Liver (tissue), 9 donors: ENCODE measurements around the gene FAM124A. TPM values are rescaled to one million over a fixed set of nuclear protein-coding genes. Genes with fewer than 3 reads are reported as not detected.

Experiments
- DNase-seq: peaks from one replicate; pipeline ENCODE4 v3.0.0-alpha.2; 2017; ENCODE audit warnings: low spot score
- H3K27ac ChIP-seq, 2 donors: one replicate each; pipeline ENCODE4 v1.7.0; 2013; ENCODE audit warnings: inconsistent platforms in 2 of 2, low read length in 2 of 2, control low read depth in 1 of 2, low read depth in 1 of 2, mild to moderate bottlenecking in 1 of 2
- H3K27me3 ChIP-seq, 4 donors: one replicate each; pipeline versions ENCODE4 v1.6.1 to v1.7.0; 2013; ENCODE audit warnings: low read length in 3 of 4, inconsistent platforms in 1 of 4, mild to moderate bottlenecking in 1 of 4, moderate library complexity in 1 of 4; ENCODE audit not compliant: control insufficient read depth in 4 of 4, insufficient read depth in 4 of 4
- H3K36me3 ChIP-seq, 4 donors: one replicate each; pipeline versions ENCODE4 v1.6.1 to v1.7.0; 2013; ENCODE audit warnings: low read length in 3 of 4, mild to moderate bottlenecking in 3 of 4, low read depth in 1 of 4, moderate library complexity in 1 of 4; ENCODE audit not compliant: control insufficient read depth in 4 of 4, insufficient read depth in 3 of 4
- H3K4me1 ChIP-seq, 4 donors: one replicate each; pipeline versions ENCODE4 v1.6.1 to v1.7.0; 2013; ENCODE audit warnings: low read length in 3 of 4, mild to moderate bottlenecking in 3 of 4, moderate library complexity in 1 of 4; ENCODE audit not compliant: control insufficient read depth in 4 of 4, insufficient read depth in 4 of 4
- H3K4me3 ChIP-seq, 3 donors: one replicate each; pipeline versions ENCODE4 v1.6.1 to v1.7.0; 2013; ENCODE audit warnings: low read length in 3 of 3, control low read depth in 1 of 3, low read depth in 1 of 3, mild to moderate bottlenecking in 1 of 3
- H3K9ac ChIP-seq, 2 donors: one replicate each; pipeline ENCODE4 v1.7.0; 2013; ENCODE audit warnings: low read length in 2 of 2, mild to moderate bottlenecking in 2 of 2, moderate library complexity in 2 of 2, control low read depth in 1 of 2, low read depth in 1 of 2
- H3K9me3 ChIP-seq, 4 donors: one replicate each; pipeline versions ENCODE4 v1.6.1 to v1.7.0; 2013; ENCODE audit warnings: low read length in 3 of 4; ENCODE audit not compliant: control insufficient read depth in 4 of 4
- ATF3 ChIP-seq: IDR thresholded peaks from 2 replicates; pipeline ENCODE4 v1.6.1; 2016; ENCODE audit warnings: antibody characterized with exemption
- CTCF ChIP-seq: fragments of 150-350 bp; IDR thresholded peaks from 2 replicates; pipeline ENCODE4 v1.5.1; 2017; ENCODE audit warnings: improper control_type of control experiment, low read depth, low read length; ENCODE audit not compliant: missing input control
- EGR1 ChIP-seq, 2 donors: IDR thresholded peaks; 2 replicates each; pipeline ENCODE4 v1.6.1; 2016 to 2018; ENCODE audit warnings: antibody characterized with exemption in 2 of 2, low read depth in 2 of 2
- FOXA1 ChIP-seq: IDR thresholded peaks from 2 replicates; pipeline ENCODE4 v1.6.1; 2016; ENCODE audit warnings: antibody characterized with exemption
- FOXA2 ChIP-seq: IDR thresholded peaks from 2 replicates; pipeline ENCODE4 v1.6.1; 2016; ENCODE audit warnings: antibody characterized with exemption
- GABPA ChIP-seq, 2 donors: IDR thresholded peaks in 1 of 2; conservative IDR thresholded peaks in 1 of 2; 2 replicates each; pipeline ENCODE4 v1.6.1; 2016; ENCODE audit warnings: antibody characterized with exemption in 2 of 2, mild to moderate bottlenecking in 1 of 2, moderate library complexity in 1 of 2
- HNF4A ChIP-seq, 2 donors: conservative IDR thresholded peaks; 2 replicates each; pipeline ENCODE4 v1.6.1; 2016; ENCODE audit warnings: antibody characterized with exemption in 2 of 2, mild to moderate bottlenecking in 2 of 2
- HNF4G ChIP-seq: IDR thresholded peaks from 2 replicates; pipeline ENCODE4 v1.6.1; 2016; ENCODE audit warnings: antibody characterized with exemption
- JUND ChIP-seq, 2 donors: IDR thresholded peaks; 2 replicates each; pipeline ENCODE4 v1.6.1; 2016; ENCODE audit warnings: antibody characterized with exemption in 2 of 2
- MAX ChIP-seq: IDR thresholded peaks from 2 replicates; pipeline ENCODE4 v1.6.1; 2016; ENCODE audit warnings: antibody characterized with exemption
- NR2F2 ChIP-seq: IDR thresholded peaks from 2 replicates; pipeline ENCODE4 v1.6.1; 2016; ENCODE audit warnings: antibody characterized with exemption
- RAD21 ChIP-seq, 2 donors: IDR thresholded peaks; 2 replicates each; pipeline ENCODE4 v1.6.1; 2016; ENCODE audit warnings: antibody characterized with exemption in 2 of 2, mild to moderate bottlenecking in 2 of 2
- REST ChIP-seq: IDR thresholded peaks from 2 replicates; pipeline ENCODE4 v1.6.1; 2016; ENCODE audit warnings: antibody characterized with exemption, mild to moderate bottlenecking
- RXRA ChIP-seq, 2 donors: IDR thresholded peaks; 2 replicates each; pipeline ENCODE4 v1.6.1; 2017 to 2018; ENCODE audit warnings: antibody characterized with exemption in 2 of 2, mild to moderate bottlenecking in 1 of 2
- SP1 ChIP-seq: IDR thresholded peaks from 2 replicates; pipeline ENCODE4 v1.6.1; 2018; ENCODE audit warnings: antibody characterized with exemption, mild to moderate bottlenecking
- TAF1 ChIP-seq: conservative IDR thresholded peaks from 2 replicates; pipeline ENCODE4 v1.6.1; 2016; ENCODE audit warnings: antibody characterized with exemption, mild to moderate bottlenecking
- ZBTB33 ChIP-seq: IDR thresholded peaks from 2 replicates; pipeline ENCODE4 v1.6.1; 2016; ENCODE audit warnings: antibody characterized with exemption
- WGBS: extraction: QIAGEN DNeasy Blood & Tissue Kit; methylation state at CpG from one replicate; pipeline ENCODE4 v1.1.7; 2013; 5-methylcytosine and 5-hydroxymethylcytosine counted together
- polyA plus RNA-seq, 2 donors: library from polyadenylated mRNA; stranded (reverse) in 1 of 2; unstranded in 1 of 2; fragments of 200-250 nt in 1 of 2; fragments of >200 nt in 1 of 2; fragmentation: Nextera tagmentation in 1 of 2; extraction: Ambion mirVana in 1 of 2; gene quantifications; one replicate each; pipeline versions ENCODE4 v1.2.1 to v1.2.3, GENCODE V29; 2013 to 2015
- total RNA-seq, 2 donors: library from RNA; depleted of rRNA; stranded (reverse); fragments of >200 nt; gene quantifications; one replicate each; pipeline ENCODE4 v1.2.3, GENCODE V29; 2014
- donor health status: healthy.
- donor health status: healthy.
- donor health status: healthy.
- donor health status: healthy.
- donor health status: healthy.

Gene FAM124A
- total and polyA plus RNA-seq, 4 donors = 0.33 to 0.92 (median 0.46) TPM

GRCh38 chr13:51262501-51263211 lies 40.5 kb downstream of the FAM124A start (continued):
- no peak for TF ChIP-seq ZBTB33
- TF ChIP-seq TAF1 = no peak
- no peak for TF ChIP-seq NR2F2
- TF ChIP-seq JUND (IDR thresholded peaks at IDR 0.05) = no peak
- TF ChIP-seq HNF4A (conservative IDR thresholded peaks at IDR 0.05) = no peak
- no peak for TF ChIP-seq FOXA1

GRCh38 chr13:51266642-51267041 lies 44.4 kb downstream of the FAM124A start:
- Histone ChIP-seq H3K4me3 (no peak overlapping the region), H3K4me1 (no peaks in the 10 kb centered on the region), H3K9me3 (no peaks in the 10 kb centered on the region), H3K27ac (no peak overlapping the region), H3K27me3 (no peaks in the 10 kb centered on the region), H3K9ac (no peak overlapping the region), H3K36me3 (no peaks in the 10 kb centered on the region)
- DNase-seq = no peak
- WGBS = 85% methylated on average over 1 of the region's 1 CpG
- TF ChIP-seq CTCF (no peak), TAF1 (no peak), SP1 (no peak), ZBTB33 (no peak), ATF3 (no peak)

- no peak overlapping the region for H3K27ac ChIP-seq
- no peak overlapping the region for H3K4me3 ChIP-seq
- no peak for DNase-seq
- H3K27me3 ChIP-seq = no peaks in the 10 kb centered on the region
- no peak overlapping the region for H3K9ac ChIP-seq
- WGBS = 88% methylated on average over 6 of the region's 6 CpGs
- H3K36me3 ChIP-seq = no peaks in the 10 kb centered on the region
- H3K4me1 ChIP-seq = no peaks in the 10 kb centered on the region
- no peaks in the 10 kb centered on the region for H3K9me3 ChIP-seq
- TF ChIP-seq HNF4G (no peak), MAX (no peak), REST (no peak), CTCF (no peak), GABPA (IDR thresholded peaks at IDR 0.05 in 1 of 2, conservative IDR thresholded peaks at IDR 0.05 in 1 of 2) (no peak), RAD21 (IDR thresholded peaks at IDR 0.05) (no peak), TAF1 (no peak), RXRA (IDR thresholded peaks at IDR 0.05) (no peak), JUND (IDR thresholded peaks at IDR 0.05) (no peak), FOXA2 (no peak), EGR1 (IDR thresholded peaks at IDR 0.05; ENCODE audit: low read depth in 2 of 2) (no peak)
These were observed 45.4 kb downstream of the FAM124A start for GRCh38 chr13:51267622-51268021.
